Measurements from ENCODE around the gene ZNF497.
A peak's percentile ranks its signal among the peaks of the same experiment; 100 is the strongest.
"Not testable (repeated sequence)": the region's sequence is repeated elsewhere in the genome, so short reads cannot be mapped to it uniquely, and the experiment has no call there.

DNA sequence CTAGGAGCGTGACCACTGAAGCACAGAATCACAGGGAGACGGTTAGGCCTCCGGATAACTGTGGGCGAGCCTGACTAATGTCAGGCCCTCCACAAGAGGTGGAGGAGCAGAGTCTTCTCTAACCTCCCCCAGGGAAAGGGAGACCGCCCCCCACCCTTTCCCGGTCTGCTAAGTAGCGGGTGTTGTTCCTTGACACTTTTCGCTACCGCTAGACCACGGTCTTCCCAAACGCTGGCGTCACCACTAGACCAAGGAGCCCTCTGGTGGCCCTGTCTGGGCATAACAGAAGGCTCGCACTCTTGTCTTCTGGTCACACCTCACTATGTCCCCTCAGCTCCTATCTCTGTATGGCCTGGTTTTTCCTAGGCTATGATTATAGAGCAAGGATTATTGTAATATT is 51.9 kb downstream of the ZNF497 start:
- TF ChIP-seq, protein P1, sequence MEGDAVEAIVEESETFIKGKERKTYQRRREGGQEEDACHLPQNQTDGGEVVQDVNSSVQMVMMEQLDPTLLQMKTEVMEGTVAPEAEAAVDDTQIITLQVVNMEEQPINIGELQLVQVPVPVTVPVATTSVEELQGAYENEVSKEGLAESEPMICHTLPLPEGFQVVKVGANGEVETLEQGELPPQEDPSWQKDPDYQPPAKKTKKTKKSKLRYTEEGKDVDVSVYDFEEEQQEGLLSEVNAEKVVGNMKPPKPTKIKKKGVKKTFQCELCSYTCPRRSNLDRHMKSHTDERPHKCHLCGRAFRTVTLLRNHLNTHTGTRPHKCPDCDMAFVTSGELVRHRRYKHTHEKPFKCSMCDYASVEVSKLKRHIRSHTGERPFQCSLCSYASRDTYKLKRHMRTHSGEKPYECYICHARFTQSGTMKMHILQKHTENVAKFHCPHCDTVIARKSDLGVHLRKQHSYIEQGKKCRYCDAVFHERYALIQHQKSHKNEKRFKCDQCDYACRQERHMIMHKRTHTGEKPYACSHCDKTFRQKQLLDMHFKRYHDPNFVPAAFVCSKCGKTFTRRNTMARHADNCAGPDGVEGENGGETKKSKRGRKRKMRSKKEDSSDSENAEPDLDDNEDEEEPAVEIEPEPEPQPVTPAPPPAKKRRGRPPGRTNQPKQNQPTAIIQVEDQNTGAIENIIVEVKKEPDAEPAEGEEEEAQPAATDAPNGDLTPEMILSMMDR (conservative IDR thresholded peaks at IDR 0.05 in 1 of 2, IDR thresholded peaks at IDR 0.05 in 1 of 2; ENCODE audit: low read depth in 1 of 2, low read length in 2 of 2): peak in 1 of 2 donors; percentile 33
- TF ChIP-seq EZH2 (IDR thresholded peaks at IDR 0.05; ENCODE audit: low read length, missing control alignments): not testable (repeated sequence)

Data from fibroblast of lung (primary cell).